A549 (cell line): ENCODE data around the gene FBLN5. TPM values are rescaled to one million over a fixed set of nuclear protein-coding genes. Genes with fewer than 3 reads are reported as not detected.

ENCODE experiments used
- ATAC-seq, 2 experiments: fragments of 200-7000 bp in 1 of 2; fragments of >200 bp in 1 of 2; cut with Nextera tagmentation in 1 of 2; cut with Tn5 transposase in 1 of 2; 3 replicates each; pipeline versions ENCODE4 v1.8.0 to v1.9.1; 2018 to 2020; ENCODE audit warnings: mild to moderate bottlenecking in 1 of 2, moderate library complexity in 1 of 2
- CTCF ChIA-PET: fragments of 300-600 bp; sonication (Branson Sonifier 250); formaldehyde crosslinking; extraction: SDS; loops from one replicate; lab custom pipeline; 2021; ENCODE audit warnings: antibody characterized with exemption, inconsistent platforms; lab: Yijun Ruan, JAX
- POLR2A ChIA-PET: fragments of 350-600 bp; formaldehyde crosslinking; extraction: SDS; loops from one replicate; lab custom pipeline; 2021; ENCODE audit warnings: antibody characterized with exemption, inconsistent platforms; lab: Yijun Ruan, JAX
- DNase-seq, 2 experiments: peaks; one replicate each; pipeline versions ENCODE4 v3.0.0 to v3.0.0-alpha.2; 2011 to 2016; ENCODE audit warnings: low read depth in 1 of 2, low spot score in 1 of 2
- FAIRE-seq: peaks from 2 replicates; lab custom pipeline; 2011; peaks lifted over from hg19 to GRCh38; lab: Jason Lieb, UNC
- H3K27ac ChIP-seq, 2 experiments: fragments of >200 bp; sonication (Bioruptor Twin); formaldehyde crosslinking; 3 replicates each; pipeline ENCODE4 v1.5.1; 2016 to 2017
- H3K4me1 ChIP-seq: fragments of >200 bp; sonication (Bioruptor Twin); formaldehyde crosslinking; 3 replicates; pipeline ENCODE4 v1.6.1; 2016
- H3K4me2 ChIP-seq: fragments of >200 bp; sonication (Bioruptor Twin); formaldehyde crosslinking; 3 replicates; pipeline ENCODE4 v1.6.1; 2016
- H3K4me3 ChIP-seq: fragments of >200 bp; sonication (Bioruptor Twin); formaldehyde crosslinking; 3 replicates; pipeline ENCODE4 v1.5.1; 2016
- H3K9me3 ChIP-seq: fragments of >200 bp; sonication (Bioruptor Twin); formaldehyde crosslinking; 3 replicates; pipeline ENCODE4 v1.6.1; 2016
- BHLHE40 ChIP-seq: IDR thresholded peaks from 2 replicates; pipeline ENCODE4 v1.6.1; 2012; ENCODE audit warnings: low read depth, low read length, inconsistent platforms
- CEBPB ChIP-seq, 2 experiments: fragments of >200 bp in 1 of 2; sonication (Bioruptor Twin) in 1 of 2; formaldehyde crosslinking in 1 of 2; IDR thresholded peaks; 2 replicates each; pipeline ENCODE4 v1.6.1; 2012 to 2016
- CHD2 ChIP-seq: fragments of 150-350 bp; IDR thresholded peaks from 2 replicates; pipeline ENCODE4 v1.6.1; 2014; ENCODE audit warnings: low read length; ENCODE audit not compliant: partially characterized antibody
- CHD4 ChIP-seq: fragments of 200-600 bp; sonication (generic); IDR thresholded peaks from 2 replicates; pipeline ENCODE4 v1.6.1; 2016; ENCODE audit warnings: antibody characterized with exemption, mild to moderate bottlenecking, borderline replicate concordance
- CTCF ChIP-seq: fragments of >200 bp; sonication (Bioruptor Twin); formaldehyde crosslinking; IDR thresholded peaks from 3 replicates; pipeline ENCODE4 v1.5.1; 2016
- E2F6 ChIP-seq: IDR thresholded peaks from 2 replicates; pipeline ENCODE4 v1.6.1; 2012; ENCODE audit warnings: low read depth, borderline replicate concordance
- FOSL2 ChIP-seq, 2 experiments: fragments of 450-650 bp in 1 of 2; fragments of >200 bp in 1 of 2; sonication (Bioruptor Twin) in 1 of 2; formaldehyde crosslinking; IDR thresholded peaks; 2 replicates each; pipeline versions ENCODE4 v1.5.0 to v1.6.1; 2016 to 2020; ENCODE audit warnings: mild to moderate bottlenecking in 1 of 2, moderate library complexity in 1 of 2
- GATA3 ChIP-seq: IDR thresholded peaks from 2 replicates; pipeline ENCODE4 v1.6.1; 2012; ENCODE audit warnings: borderline replicate concordance
- HDAC2 ChIP-seq: fragments of 200-600 bp; sonication (generic); IDR thresholded peaks from 2 replicates; pipeline ENCODE4 v1.6.1; 2016
- HES2 ChIP-seq: fragments of >200 bp; sonication (Bioruptor Twin); formaldehyde crosslinking; IDR thresholded peaks from 2 replicates; pipeline ENCODE4 v1.6.1; 2016
- HEYL ChIP-seq: fragments of 250-450 bp; sonication (Bioruptor Pico); IDR thresholded peaks from 2 replicates; pipeline ENCODE4 v1.8.0; 2021; ENCODE audit warnings: mild to moderate bottlenecking, moderate library complexity
- HOXB13 ChIP-seq: fragments of 250-450 bp; sonication (Bioruptor Pico); IDR thresholded peaks from 2 replicates; pipeline ENCODE4 v1.5.0; 2020; ENCODE audit warnings: low read depth, mild to moderate bottlenecking, moderate library complexity
- HOXB5 ChIP-seq: fragments of 250-450 bp; sonication (Bioruptor Pico); IDR thresholded peaks from 2 replicates; pipeline ENCODE4 v1.5.0; 2020; ENCODE audit warnings: mild to moderate bottlenecking, moderate library complexity
- MAX ChIP-seq: IDR thresholded peaks from 2 replicates; pipeline ENCODE4 v1.6.1; 2012
- NFE2L2 ChIP-seq: fragments of 150-350 bp; conservative IDR thresholded peaks from 2 replicates; pipeline ENCODE4 v1.6.1; 2014; ENCODE audit warnings: low read length
- NR3C1 ChIP-seq: fragments of >200 bp; sonication (Bioruptor Twin); formaldehyde crosslinking; IDR thresholded peaks from 3 replicates; pipeline ENCODE4 v1.6.1; 2017
- POLR2A ChIP-seq: IDR thresholded peaks from 2 replicates; pipeline ENCODE4 v1.6.1; 2012; ENCODE audit warnings: mild to moderate bottlenecking, low read length
- POLR2AphosphoS2 ChIP-seq: conservative IDR thresholded peaks from 2 replicates; pipeline ENCODE4 v1.6.1; 2012; ENCODE audit warnings: low read length, improper control_type of control experiment, inconsistent platforms
- RAD21 ChIP-seq, 2 experiments: fragments of >200 bp in 1 of 2; sonication (Bioruptor Twin) in 1 of 2; formaldehyde crosslinking in 1 of 2; IDR thresholded peaks in 1 of 2; conservative IDR thresholded peaks in 1 of 2; 2 replicates in 1 of 2; 3 replicates in 1 of 2; pipeline ENCODE4 v1.6.1; 2012 to 2018; ENCODE audit warnings: inconsistent platforms in 1 of 2
- RARB ChIP-seq: fragments of 250-450 bp; sonication (Bioruptor Pico); IDR thresholded peaks from 2 replicates; pipeline ENCODE4 v1.8.0; 2021; ENCODE audit warnings: mild to moderate bottlenecking, moderate library complexity
- RCOR1 ChIP-seq: fragments of 150-350 bp; IDR thresholded peaks from 2 replicates; pipeline ENCODE4 v1.6.1; 2014; ENCODE audit warnings: antibody characterized with exemption, low read length, low read depth
- REST ChIP-seq: fragments of 200-600 bp; sonication (generic); IDR thresholded peaks from 2 replicates; pipeline ENCODE4 v1.6.1; 2016; ENCODE audit warnings: antibody characterized with exemption, mild to moderate bottlenecking, moderate library complexity
- RFX5 ChIP-seq: fragments of 450-650 bp; IDR thresholded peaks from 2 replicates; pipeline ENCODE4 v1.7.1; 2014; ENCODE audit warnings: antibody characterized with exemption, mild to moderate bottlenecking, moderate library complexity
- TFCP2L1 ChIP-seq: fragments of 250-450 bp; sonication (Bioruptor Pico); IDR thresholded peaks from 2 replicates; pipeline ENCODE4 v1.5.0; 2021; ENCODE audit warnings: mild to moderate bottlenecking
- USF2 ChIP-seq: fragments of 450-650 bp; IDR thresholded peaks from 2 replicates; pipeline ENCODE4 v1.6.1; 2014; ENCODE audit warnings: antibody characterized with exemption
- ZNF302 ChIP-seq: fragments of 250-450 bp; sonication (Bioruptor Pico); IDR thresholded peaks from 2 replicates; pipeline ENCODE4 v1.9.0; 2021; ENCODE audit warnings: inconsistent platforms, mild to moderate bottlenecking, moderate library complexity
- WGBS: methylation state at CpG from one replicate; pipeline ENCODE4 v1.1.6; 2017; ENCODE audit errors: missing lambda C conversion rate; 5-methylcytosine and 5-hydroxymethylcytosine counted together
- polyA plus RNA-seq, 4 experiments: library from polyadenylated mRNA; depleted of rRNA in 3 of 4; stranded (reverse); fragments of >200 nt; fragmentation: RNase III in 1 of 4; extraction: RNeasy Plus Mini Kit Qiagen cat#74134 plus additional on column Dnase treatment in 1 of 4; gene quantifications; 2 replicates in 3 of 4; 3 replicates in 1 of 4; pipeline ENCODE4 v1.2.3, GENCODE V29; 2011 to 2017

Gene FBLN5
- polyA plus RNA-seq, 2 of the 4 experiments (the other 2 are of a cell fraction) = 0.88 to 1.3 TPM

GRCh38 chr14:91971188-91971778, 23.8 kb upstream of the FBLN5 start (continued):
- no peak for TF ChIP-seq CTCF
- TF ChIP-seq HOXB13 (CRISPR knock-in tag) = no peak
- TF ChIP-seq POLR2AphosphoS2 = no peak
- no peak for TF ChIP-seq RARB (CRISPR knock-in tag)
- no peak for TF ChIP-seq FOSL2 (IDR thresholded peaks at IDR 0.05)
- no peak for TF ChIP-seq FOSL2 (CRISPR knock-in tag; IDR thresholded peaks at IDR 0.05)
- no peak for TF ChIP-seq HOXB5
- no peak for TF ChIP-seq TFCP2L1 (CRISPR knock-in tag)
- TF ChIP-seq RAD21 (conservative IDR thresholded peaks at IDR 0.05 in 1 of 2, IDR thresholded peaks at IDR 0.05 in 1 of 2) = no peak
- TF ChIP-seq RCOR1 = no peak
- TF ChIP-seq POLR2A = no peak
- no peak for TF ChIP-seq NFE2L2

GRCh38 chr14:91968280-91968679, 20.8 kb upstream of the FBLN5 start:
- 94% methylated on average over 6 of the region's 6 CpGs for WGBS
- ATAC-seq = no peak
- POLR2A ChIA-PET = no interaction called here

More at GRCh38 chr14:91968280-91968679, 20.8 kb upstream of the FBLN5 start:
- no peak overlapping the region for H3K4me2 ChIP-seq
- no peak overlapping the region for H3K27ac ChIP-seq
- no peaks in the 10 kb centered on the region for H3K9me3 ChIP-seq
- CTCF ChIA-PET = no interaction called here
- H3K4me1 ChIP-seq = no peaks in the 10 kb centered on the region
- DNase-seq = no peak
- no peak overlapping the region for H3K4me3 ChIP-seq
- FAIRE-seq = no peak
- TF ChIP-seq MAX = no peak
- no peak for TF ChIP-seq HEYL
- no peak for TF ChIP-seq E2F6
- no peak for TF ChIP-seq RARB (CRISPR knock-in tag)
- TF ChIP-seq NR3C1 = no peak
- no peak for TF ChIP-seq HDAC2
- no peak for TF ChIP-seq CHD4
- no peak for TF ChIP-seq REST
- TF ChIP-seq CEBPB (IDR thresholded peaks at IDR 0.05) = no peak
- no peak for TF ChIP-seq RFX5
- no peak for TF ChIP-seq GATA3
- TF ChIP-seq HES2 = no peak
- TF ChIP-seq CHD2 = no peak
- no peak for TF ChIP-seq BHLHE40
- TF ChIP-seq ZNF302 (CRISPR knock-in tag) = no peak
- TF ChIP-seq USF2 = no peak
